Ovary (tissue), 3 donors: ENCODE results near the gene ENKUR.

Experiments
- CTCF ChIP-seq, 3 donors: fragments of 450-650 bp in 2 of 3; fragments of 200-600 bp in 1 of 3; IDR thresholded peaks; one replicate each; pipeline versions ENCODE4 v1.5.1 to v1.8.0; 2016 to 2022; ENCODE audit warnings: antibody characterized with exemption in 3 of 3, mild to moderate bottlenecking in 1 of 3
- POLR2A ChIP-seq: fragments of 450-650 bp; IDR thresholded peaks from one replicate; pipeline ENCODE4 v1.6.1; 2017; ENCODE audit warnings: antibody characterized with exemption, mild to moderate bottlenecking, moderate library complexity
- donor health status: DM: no; HTN: no; CAD: no.

DNA sequence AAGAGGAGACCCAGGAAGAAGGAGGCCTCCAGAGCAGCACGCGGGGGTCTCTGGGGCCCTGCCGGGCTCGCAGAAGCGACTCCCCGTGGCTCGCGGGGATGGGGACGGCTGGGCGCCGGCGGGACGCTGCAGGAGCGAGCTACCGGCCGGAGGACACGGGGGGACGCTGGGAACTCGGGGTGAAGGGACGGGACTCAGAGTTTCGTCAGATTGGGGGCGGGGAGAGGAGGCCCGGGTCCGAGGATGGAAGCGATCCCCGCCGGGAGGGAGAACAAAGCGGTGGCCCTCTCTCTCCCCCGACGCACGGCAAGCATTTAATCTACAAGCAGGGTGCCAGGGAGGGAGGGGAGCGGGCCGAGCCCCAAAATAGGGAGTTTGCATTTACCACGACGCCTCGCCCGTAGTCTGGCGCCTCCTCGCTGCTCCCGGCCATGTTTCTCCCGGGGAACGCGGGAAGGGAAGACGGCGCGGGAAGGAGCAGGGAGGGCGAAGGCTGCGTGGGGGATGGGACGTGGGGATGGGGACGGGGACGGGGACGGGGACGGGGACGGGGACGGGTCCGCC, 63.7 kb downstream of the ENKUR start, which contains the start of gene PRTFDC1:
- TF ChIP-seq POLR2A (no peak), CTCF (IDR thresholded peaks at IDR 0.05) (no peak)
